Activated CD4-positive, alpha-beta memory T cell treated with anti-CD3 and anti-CD28 coated beads, Interleukin-2, amount 10 ng/mL, durations not matched to agents 7 days and 5 days (primary cell): ENCODE measurements around the gene CRIP3. TPM values are rescaled to one million over a fixed set of nuclear protein-coding genes. Genes with fewer than 3 reads are reported as not detected.

ENCODE experiments used
- CTCF ChIA-PET: fragments of 350-600 bp; sonication (Branson Sonifier 250); formaldehyde crosslinking; loops from one replicate; lab custom pipeline; 2021; ENCODE audit warnings: antibody characterized with exemption, inconsistent platforms; lab: Charles Lee
- POLR2A ChIA-PET: fragments of 350-600 bp; sonication (Branson Sonifier 250); formaldehyde crosslinking; loops from one replicate; lab custom pipeline; 2021; ENCODE audit warnings: antibody characterized with exemption; lab: Charles Lee
- DNase-seq: peaks from one replicate; pipeline ENCODE4 v3.0.0-alpha.2; 2020
- H3K27ac Mint-ChIP-seq: one replicate; pipeline ENCODE4 v1.8.0; 2021; ENCODE audit warnings: mild to moderate bottlenecking, mixed read lengths
- H3K27me3 Mint-ChIP-seq: one replicate; pipeline ENCODE4 v1.8.0; 2021; ENCODE audit warnings: mixed read lengths
- H3K36me3 Mint-ChIP-seq: one replicate; pipeline ENCODE4 v1.8.0; 2021; ENCODE audit warnings: low read depth, mixed read lengths
- H3K4me1 Mint-ChIP-seq: one replicate; pipeline ENCODE4 v1.8.0; 2021; ENCODE audit warnings: mixed read lengths
- H3K4me3 Mint-ChIP-seq: one replicate; pipeline ENCODE4 v1.8.0; 2021; ENCODE audit warnings: mild to moderate bottlenecking, mixed read lengths
- H3K9me3 Mint-ChIP-seq: one replicate; pipeline ENCODE4 v1.8.0; 2021; ENCODE audit warnings: mixed read lengths
- total RNA-seq, 2 experiments: library from RNA; stranded (reverse); gene quantifications; one replicate each; pipeline ENCODE4 v1.2.3, GENCODE V29; 2021

The CRIP3 gene
- total RNA-seq, 2 experiments from 2014 or later, result 0.88 TPM; not detected in 1

DNA sequence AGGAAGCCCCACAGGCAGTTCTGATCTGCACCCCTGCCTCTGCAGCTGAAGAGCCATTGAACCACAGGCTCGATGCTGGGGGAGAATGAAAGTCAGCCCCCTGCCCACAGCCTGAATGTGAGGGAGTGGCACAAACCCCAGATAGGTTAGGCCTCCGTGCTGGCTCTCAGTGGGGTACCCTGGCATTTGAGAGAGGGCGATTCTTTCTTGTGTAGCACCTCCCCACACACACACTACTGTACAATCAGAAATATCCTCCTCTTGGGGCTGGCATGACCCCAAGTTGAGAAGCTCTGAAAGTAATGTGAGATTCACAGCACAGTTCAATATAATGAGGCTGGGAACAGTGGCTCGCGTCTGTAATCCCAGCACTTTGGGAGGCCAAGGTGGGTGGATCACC lies 47.4 kb downstream of the CRIP3 start:
- CTCF ChIA-PET, result interaction anchor here (0.7 to 1.2 kb wide), 3 partner anchors 75 to 137 kb away, joined by 3 to 4 read pairs (median 4); no protein-coding TSS in a partner anchor
- H3K4me3 Mint-ChIP-seq, result no peak overlapping the region
- DNase-seq, result no peak
- no peaks in the 10 kb centered on the region for H3K9me3 Mint-ChIP-seq
- H3K36me3 Mint-ChIP-seq, result no peaks in the 10 kb centered on the region
- peaks cover 7% of the 10 kb centered on the region for H3K4me1 Mint-ChIP-seq
- peaks cover 3% of the 10 kb centered on the region for H3K27me3 Mint-ChIP-seq
- no peak overlapping the region for H3K27ac Mint-ChIP-seq
- POLR2A ChIA-PET, result no interaction called here

DNA sequence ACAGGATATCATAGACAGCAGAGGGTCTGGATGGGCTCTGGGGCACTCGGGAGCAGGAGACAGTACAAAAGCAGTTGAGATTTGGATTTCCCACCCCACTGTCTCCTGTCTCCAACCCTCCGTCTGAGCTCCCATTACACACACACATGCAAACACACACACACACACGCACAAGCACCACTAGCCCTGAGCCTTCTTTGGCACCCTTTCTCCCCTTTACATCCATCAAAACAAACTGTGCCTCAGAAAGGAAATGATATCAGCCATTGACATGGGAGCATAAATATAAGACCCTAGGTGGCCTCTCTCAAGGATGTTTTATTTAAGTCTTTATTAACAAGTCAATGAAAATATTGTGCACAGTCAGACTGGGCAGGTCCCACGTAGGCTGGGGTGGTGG lies 47.8 kb downstream of the CRIP3 start:
- Mint-ChIP-seq H3K27ac (no peak overlapping the region), H3K27me3 (peaks cover 3% of the 10 kb centered on the region), H3K4me1 (peaks cover 7% of the 10 kb centered on the region), H3K4me3 (no peak overlapping the region), H3K9me3 (no peaks in the 10 kb centered on the region), H3K36me3 (no peaks in the 10 kb centered on the region)
- DNase-seq, result no peak
- POLR2A ChIA-PET, result no interaction called here
- CTCF ChIA-PET, result interaction anchor here (1.0 kb wide), 1 partner anchor 83 kb away, joined by 3 read pairs; no protein-coding TSS in a partner anchor

DNA sequence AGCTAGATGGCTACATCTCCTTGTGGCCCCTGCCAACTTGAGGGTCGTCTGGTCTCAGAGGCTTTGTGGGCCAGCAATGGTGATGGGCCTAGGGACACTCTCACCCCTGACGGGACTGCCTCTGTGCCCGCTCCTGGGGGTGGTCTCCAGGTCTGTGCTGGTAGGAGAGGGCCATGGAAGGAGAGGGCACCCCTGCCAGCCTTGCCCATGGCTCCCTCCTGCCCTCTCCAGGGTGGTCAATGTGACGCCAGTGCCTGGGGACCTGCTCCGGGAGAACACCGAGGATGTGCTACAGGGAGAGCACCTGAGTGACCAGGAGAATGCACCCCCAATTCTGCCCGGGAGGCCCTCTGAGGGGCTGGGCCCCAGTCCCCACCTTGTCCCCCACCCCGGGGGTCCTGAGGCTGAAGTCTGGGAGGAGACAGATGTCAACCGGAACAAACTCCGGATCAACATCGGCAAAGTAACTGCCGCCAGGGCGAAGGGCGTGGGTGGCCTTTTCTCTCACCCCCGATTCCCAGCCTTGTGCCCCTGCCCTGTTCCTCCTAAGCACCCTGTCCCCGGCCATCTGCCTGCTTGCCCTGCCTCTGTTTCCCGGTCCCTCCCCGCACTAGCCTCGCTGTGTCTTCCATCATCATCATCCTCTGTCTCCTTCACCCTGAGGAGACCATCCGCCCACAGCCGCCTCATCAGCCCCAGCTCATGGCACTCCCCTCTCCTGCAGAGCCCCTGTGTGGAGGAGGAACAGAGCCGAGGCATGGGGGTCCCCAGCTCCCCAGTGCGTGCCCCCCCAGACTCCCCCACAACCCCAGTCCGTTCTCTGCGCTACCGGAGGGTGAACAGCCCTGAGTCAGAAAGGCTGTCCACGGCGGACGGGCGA lies 49.6 kb downstream of the CRIP3 start:
- ChIA-PET POLR2A (no interaction called here), CTCF (interaction anchor here (0.6 to 1.2 kb wide), 2 partner anchors 244 to 248 kb away, joined by 3 to 4 read pairs; no protein-coding TSS in a partner anchor)
- Mint-ChIP-seq H3K27me3 (peaks cover 3% of the 10 kb centered on the region), H3K27ac (no peak overlapping the region), H3K9me3 (no peaks in the 10 kb centered on the region), H3K36me3 (no peaks in the 10 kb centered on the region), H3K4me1 (peaks cover 9% of the 10 kb centered on the region), H3K4me3 (no peak overlapping the region)
- DNase-seq, result no peak

DNA sequence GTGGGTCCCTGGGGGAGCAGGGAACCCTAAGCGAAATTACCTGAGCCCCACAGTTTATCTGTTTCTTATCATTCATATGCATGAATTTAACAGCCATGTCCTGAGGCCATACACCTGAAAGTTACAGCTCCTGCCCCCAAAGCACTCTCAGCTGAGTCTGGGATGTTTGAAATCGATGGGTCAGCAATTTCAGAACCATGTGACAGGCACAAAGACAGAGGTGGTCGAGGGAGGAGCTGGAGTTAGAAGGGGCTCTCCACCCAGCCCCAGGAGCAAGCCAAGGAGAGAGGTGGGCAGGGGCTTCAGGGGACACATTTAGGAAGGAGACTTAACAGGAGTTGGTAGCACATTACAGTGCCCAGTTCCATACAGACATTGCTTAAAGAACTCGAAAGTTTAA lies 50.4 kb downstream of the CRIP3 start:
- Mint-ChIP-seq H3K4me1 (peaks cover 10% of the 10 kb centered on the region), H3K9me3 (no peaks in the 10 kb centered on the region), H3K27ac (no peak overlapping the region), H3K4me3 (no peak overlapping the region), H3K36me3 (no peaks in the 10 kb centered on the region), H3K27me3 (peaks cover under 1% of the 10 kb centered on the region)
- DNase-seq, result no peak
- ChIA-PET CTCF (no interaction called here), POLR2A (no interaction called here)

DNA sequence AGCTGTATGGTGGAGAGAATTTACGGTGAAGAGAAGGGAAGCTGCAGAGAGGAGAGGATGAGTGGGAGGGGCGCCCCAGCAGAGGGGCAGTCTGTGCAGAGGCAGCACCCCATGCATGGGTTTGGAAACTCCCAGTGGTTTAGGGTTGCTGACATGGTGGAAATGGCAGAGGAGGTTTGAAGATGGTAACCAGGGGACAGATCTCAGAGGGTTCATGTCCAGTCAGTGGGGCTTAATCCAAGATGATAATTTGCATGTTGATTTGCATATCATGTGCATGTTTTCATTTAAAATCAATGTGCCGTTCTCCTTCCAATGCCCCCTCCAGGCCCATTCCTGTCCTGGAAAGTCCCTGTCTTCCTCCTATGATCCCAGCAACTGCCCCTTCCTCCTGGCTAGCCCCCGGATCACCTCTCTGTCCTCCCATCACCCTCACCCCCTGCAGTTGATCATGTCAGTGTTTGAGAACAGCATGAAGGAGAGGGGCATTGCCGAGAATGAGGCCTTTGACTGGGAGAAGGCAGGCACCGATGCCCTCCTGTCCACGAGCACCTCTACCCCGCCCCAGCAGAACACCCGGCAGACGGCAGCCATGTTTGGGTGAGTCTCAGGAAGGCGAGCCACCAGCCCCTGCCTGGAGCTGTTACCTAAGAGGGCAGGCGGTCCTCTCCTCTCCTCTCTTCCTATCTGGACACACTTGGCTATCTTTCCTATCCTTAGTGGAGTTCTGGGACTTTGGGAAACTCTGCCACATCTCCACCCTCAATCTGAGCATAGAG lies 51.1 kb downstream of the CRIP3 start:
- H3K4me3 Mint-ChIP-seq, result no peak overlapping the region
- DNase-seq, result no peak
- no peaks in the 10 kb centered on the region for H3K9me3 Mint-ChIP-seq
- peaks cover 6% of the 10 kb centered on the region for H3K27me3 Mint-ChIP-seq
- H3K4me1 Mint-ChIP-seq, result peaks cover 10% of the 10 kb centered on the region
- peak overlapping the region; percentile 26 for H3K27ac Mint-ChIP-seq
- H3K36me3 Mint-ChIP-seq, result no peaks in the 10 kb centered on the region
- POLR2A ChIA-PET, result no interaction called here
- CTCF ChIA-PET, result no interaction called here

DNA sequence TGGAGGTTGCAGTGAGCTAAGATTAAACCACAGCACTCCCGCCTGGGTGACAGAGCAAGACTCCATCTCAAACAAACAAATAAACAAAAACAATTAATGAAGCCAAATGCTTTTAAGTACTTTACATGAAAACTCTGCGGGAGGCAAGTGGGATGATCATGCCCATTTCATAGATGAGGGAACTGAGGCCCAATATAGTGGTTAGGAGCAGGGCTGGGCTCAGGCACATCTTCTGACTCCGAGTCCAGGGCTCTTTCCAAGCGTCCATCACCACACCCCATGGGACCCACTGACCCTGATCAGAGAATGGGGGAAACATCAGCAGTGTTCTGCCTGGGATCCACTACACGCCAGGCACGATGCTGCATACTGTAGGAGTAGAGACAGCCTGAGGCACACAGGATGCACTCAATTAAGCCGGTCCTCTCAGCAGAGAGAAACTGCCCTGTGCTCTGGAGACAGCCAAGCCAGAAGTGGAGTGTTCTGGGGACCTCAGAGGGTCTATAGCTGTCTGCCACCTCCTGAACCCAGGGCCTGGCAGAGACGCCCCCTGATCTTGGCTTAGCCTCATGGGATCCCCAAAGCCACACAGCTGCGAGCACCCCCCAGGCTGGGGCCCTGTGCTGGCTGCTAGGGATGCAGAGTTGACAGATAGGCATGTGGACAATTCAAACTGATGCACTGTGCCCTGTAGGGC lies 51.8 kb downstream of the CRIP3 start:
- Mint-ChIP-seq H3K36me3 (no peaks in the 10 kb centered on the region), H3K4me1 (peaks cover 11% of the 10 kb centered on the region), H3K27me3 (peaks cover 9% of the 10 kb centered on the region), H3K9me3 (no peaks in the 10 kb centered on the region), H3K4me3 (no peak overlapping the region), H3K27ac (no peak overlapping the region)
- CTCF ChIA-PET, result no interaction called here
- POLR2A ChIA-PET, result no interaction called here
- DNase-seq, result no peak

Other genes starting within 250 kb of the CRIP3 start
- 10 to 100 TPM; 46.8 to 57.8 TPM for gene MRPL2, start 249.4 kb downstream of the CRIP3 start, total RNA-seq
- 10 to 100 TPM; 19.3 to 20.3 TPM for gene KLC4, start 249.2 kb downstream of the CRIP3 start, total RNA-seq
- gene PTK7, start 232.5 kb downstream of the CRIP3 start, total RNA-seq, result under 1 TPM; 0.23 to 0.35 TPM
- 10 to 100 TPM; 45.8 to 45.9 TPM for gene SRF, start 137.6 kb downstream of the CRIP3 start, total RNA-seq
- 10 to 100 TPM; 45.0 to 45.9 TPM for gene CUL9, start 126.6 kb downstream of the CRIP3 start, total RNA-seq
- 10 to 100 TPM; 39.6 to 42.5 TPM for gene DNPH1, start 79.3 kb downstream of the CRIP3 start, total RNA-seq
- under 1 TPM; 0.30 TPM for gene TTBK1, start 65.3 kb downstream of the CRIP3 start, total RNA-seq
- gene SLC22A7, start 10.6 kb downstream of the CRIP3 start, total RNA-seq, result not detected
- 10 to 100 TPM; 16.2 to 16.9 TPM for gene ZNF318, start 60.8 kb upstream of the CRIP3 start, total RNA-seq
- gene ABCC10, start 118.7 kb upstream of the CRIP3 start, total RNA-seq, result 10 to 100 TPM; 46.8 to 49.8 TPM
- under 1 TPM; 0.18 to 0.50 TPM for gene DLK2, start 146.7 kb upstream of the CRIP3 start, total RNA-seq
- 10 to 100 TPM; 34.7 to 36.6 TPM for gene TJAP1, start 168.7 kb upstream of the CRIP3 start, total RNA-seq
- gene LRRC73, start 201.5 kb upstream of the CRIP3 start, total RNA-seq, result under 1 TPM; 0.23 to 0.25 TPM
- 10 to 100 TPM; 71.5 to 77.4 TPM for gene YIPF3, start 208.1 kb upstream of the CRIP3 start, total RNA-seq
- gene POLR1C, start 208.3 kb upstream of the CRIP3 start, total RNA-seq, result 10 to 100 TPM; 24.1 to 24.3 TPM